ENCODE results near the gene MAST3.

DNA sequence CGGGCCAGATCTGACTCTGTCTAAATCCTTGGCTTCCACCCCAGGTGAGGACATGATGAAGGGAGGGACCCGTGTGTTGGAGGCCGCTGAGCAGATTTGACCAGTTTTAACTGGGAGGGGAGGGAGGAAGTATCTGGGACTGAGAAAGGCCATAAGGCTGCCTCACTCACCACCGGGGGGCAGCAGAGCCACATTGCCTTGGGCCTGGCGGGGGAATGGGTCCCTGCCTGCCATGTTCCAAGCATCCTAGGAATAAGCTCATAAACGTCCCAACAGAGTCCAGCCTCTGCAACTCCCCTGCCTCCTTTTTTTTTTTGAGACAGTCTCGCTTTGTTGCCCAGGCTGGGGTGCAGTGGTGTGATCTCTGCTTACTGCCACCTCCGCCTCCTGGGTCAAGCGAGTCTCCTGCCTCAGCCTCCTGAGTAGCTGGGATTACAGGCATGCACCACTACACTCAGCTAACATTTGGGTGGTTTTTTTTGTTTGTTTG is 15.5 kb downstream of the MAST3 start:
- no peak for TF ChIP-seq TAF1 (IDR thresholded peaks at IDR 0.05; ENCODE audit: low read depth, low read length)
- TF ChIP-seq GABPA (IDR thresholded peaks at IDR 0.05; ENCODE audit: borderline replicate concordance, insufficient read depth, low read length), result peak; percentile 39; the same call in 1 of the 2 replicates
- TF ChIP-seq, protein P1, sequence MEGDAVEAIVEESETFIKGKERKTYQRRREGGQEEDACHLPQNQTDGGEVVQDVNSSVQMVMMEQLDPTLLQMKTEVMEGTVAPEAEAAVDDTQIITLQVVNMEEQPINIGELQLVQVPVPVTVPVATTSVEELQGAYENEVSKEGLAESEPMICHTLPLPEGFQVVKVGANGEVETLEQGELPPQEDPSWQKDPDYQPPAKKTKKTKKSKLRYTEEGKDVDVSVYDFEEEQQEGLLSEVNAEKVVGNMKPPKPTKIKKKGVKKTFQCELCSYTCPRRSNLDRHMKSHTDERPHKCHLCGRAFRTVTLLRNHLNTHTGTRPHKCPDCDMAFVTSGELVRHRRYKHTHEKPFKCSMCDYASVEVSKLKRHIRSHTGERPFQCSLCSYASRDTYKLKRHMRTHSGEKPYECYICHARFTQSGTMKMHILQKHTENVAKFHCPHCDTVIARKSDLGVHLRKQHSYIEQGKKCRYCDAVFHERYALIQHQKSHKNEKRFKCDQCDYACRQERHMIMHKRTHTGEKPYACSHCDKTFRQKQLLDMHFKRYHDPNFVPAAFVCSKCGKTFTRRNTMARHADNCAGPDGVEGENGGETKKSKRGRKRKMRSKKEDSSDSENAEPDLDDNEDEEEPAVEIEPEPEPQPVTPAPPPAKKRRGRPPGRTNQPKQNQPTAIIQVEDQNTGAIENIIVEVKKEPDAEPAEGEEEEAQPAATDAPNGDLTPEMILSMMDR (IDR thresholded peaks at IDR 0.05; ENCODE audit: control extremely low read depth in 1 of 3, insufficient read depth in 1 of 3, low read depth in 1 of 3, low read length in 3 of 3), result peak; percentile 90 to 97 (median 96)
- TF ChIP-seq JUN (IDR thresholded peaks at IDR 0.05; ENCODE audit: low read depth, low read length), result no peak
- TF ChIP-seq KDM5A (IDR thresholded peaks at IDR 0.05; ENCODE audit: low read length), result no peak
- no peak for TF ChIP-seq CHD2 (IDR thresholded peaks at IDR 0.05; ENCODE audit: low read length)
- TF ChIP-seq, protein P2, sequence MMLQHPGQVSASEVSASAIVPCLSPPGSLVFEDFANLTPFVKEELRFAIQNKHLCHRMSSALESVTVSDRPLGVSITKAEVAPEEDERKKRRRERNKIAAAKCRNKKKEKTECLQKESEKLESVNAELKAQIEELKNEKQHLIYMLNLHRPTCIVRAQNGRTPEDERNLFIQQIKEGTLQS (IDR thresholded peaks at IDR 0.05; ENCODE audit: insufficient read depth, low read depth, low read length), result no peak
- no peak for TF ChIP-seq NRF1 (IDR thresholded peaks at IDR 0.05; ENCODE audit: low read depth, low read length)
- TF ChIP-seq, protein P3, sequence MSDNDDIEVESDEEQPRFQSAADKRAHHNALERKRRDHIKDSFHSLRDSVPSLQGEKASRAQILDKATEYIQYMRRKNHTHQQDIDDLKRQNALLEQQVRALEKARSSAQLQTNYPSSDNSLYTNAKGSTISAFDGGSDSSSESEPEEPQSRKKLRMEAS (IDR thresholded peaks at IDR 0.05), result peak; percentile 49; the same call in 1 of the 2 replicates
- no peak for TF ChIP-seq CEBPB (IDR thresholded peaks at IDR 0.05; ENCODE audit: low read depth, low read length)

Measured in H1 (cell line).